Sigmoid colon (tissue), 7 donors: ENCODE measurements around the gene NRXN3. TPM values are rescaled to one million over a fixed set of nuclear protein-coding genes. Genes with fewer than 3 reads are reported as not detected.
A peak's percentile ranks its signal among the peaks of the same experiment; 100 is the strongest.

Source experiments
- DNase-seq: peaks from one replicate; pipeline ENCODE4 v3.0.0-alpha.2; 2019
- H3K27ac ChIP-seq, 4 donors: fragments of 200-600 bp; sonication (generic); one replicate each; pipeline ENCODE4 v1.5.1; 2016 to 2019; ENCODE audit warnings: mild to moderate bottlenecking in 1 of 4
- H3K27me3 ChIP-seq, 3 donors: fragments of 200-600 bp; sonication (generic); one replicate each; pipeline ENCODE4 v1.5.1; 2019; ENCODE audit warnings: mild to moderate bottlenecking in 1 of 3
- H3K36me3 ChIP-seq, 4 donors: fragments of 200-600 bp; sonication (generic); one replicate each; pipeline ENCODE4 v1.5.1; 2016 to 2019
- H3K4me1 ChIP-seq, 4 donors: fragments of 200-600 bp; sonication (generic); one replicate each; pipeline ENCODE4 v1.5.1; 2017 to 2019
- H3K4me3 ChIP-seq, 4 donors: fragments of 200-600 bp; sonication (generic); one replicate each; pipeline ENCODE4 v1.5.1; 2017 to 2019; ENCODE audit warnings: mild to moderate bottlenecking in 2 of 4, moderate library complexity in 1 of 4
- H3K9me3 ChIP-seq, 4 donors: fragments of 200-600 bp in 3 of 4; sonication (generic) in 3 of 4; one replicate each; pipeline versions ENCODE4 v1.5.1 to v1.6.1; 2013 to 2019
- EP300 ChIP-seq, 4 donors: sonication (generic); formaldehyde crosslinking; IDR thresholded peaks; one replicate each; pipeline ENCODE4 v1.6.1; 2017; ENCODE audit warnings: antibody characterized with exemption in 4 of 4
- POLR2A ChIP-seq, 2 donors: fragments of 450-650 bp; IDR thresholded peaks; one replicate each; pipeline ENCODE4 v1.6.1; 2016; ENCODE audit warnings: antibody characterized with exemption in 2 of 2, mild to moderate bottlenecking in 2 of 2, moderate library complexity in 2 of 2
- POLR2AphosphoS5 ChIP-seq, 4 donors: sonication (generic); formaldehyde crosslinking; IDR thresholded peaks; one replicate each; pipeline ENCODE4 v1.6.1; 2017; ENCODE audit warnings: antibody characterized with exemption in 4 of 4
- WGBS, 2 donors: extraction: QIAGEN DNeasy Blood & Tissue Kit; methylation state at CpG; one replicate each; pipeline ENCODE4 v1.1.7; 2013; 5-methylcytosine and 5-hydroxymethylcytosine counted together
- intact Hi-C: fragments of 100-400 bp; cut with DNase I; formaldehyde crosslinking; loops from one replicate; pipeline ENCODE4 v1.15.1; 2023
- polyA plus RNA-seq, 3 donors: library from polyadenylated mRNA; stranded (reverse); fragments of 200-250 nt; gene quantifications; one replicate each; pipeline ENCODE4 v1.2.3, GENCODE V29; 2013
- total RNA-seq, 4 donors: library from RNA; depleted of rRNA; stranded (reverse); fragments of >200 nt; gene quantifications; one replicate each; pipeline ENCODE4 v1.1.0, GENCODE V29; 2016
- TF ChIP-seq, protein P1 (sequence below), 4 experiments: fragments of 450-650 bp in 3 of 4; fragments of 200-600 bp in 1 of 4; IDR thresholded peaks; one replicate each; pipeline ENCODE4 v1.5.1; 2016 to 2019; ENCODE audit warnings: antibody characterized with exemption in 4 of 4, mild to moderate bottlenecking in 3 of 4, moderate library complexity in 2 of 4
- donor health status: healthy with polysubstance abuse.
- donor health status: Bipolar disorder and iron deficiency.
- donor health status: healthy.

The NRXN3 gene
- total and polyA plus RNA-seq, 7 donors = 0.23 to 46.3 (median 23.2) TPM

DNA sequence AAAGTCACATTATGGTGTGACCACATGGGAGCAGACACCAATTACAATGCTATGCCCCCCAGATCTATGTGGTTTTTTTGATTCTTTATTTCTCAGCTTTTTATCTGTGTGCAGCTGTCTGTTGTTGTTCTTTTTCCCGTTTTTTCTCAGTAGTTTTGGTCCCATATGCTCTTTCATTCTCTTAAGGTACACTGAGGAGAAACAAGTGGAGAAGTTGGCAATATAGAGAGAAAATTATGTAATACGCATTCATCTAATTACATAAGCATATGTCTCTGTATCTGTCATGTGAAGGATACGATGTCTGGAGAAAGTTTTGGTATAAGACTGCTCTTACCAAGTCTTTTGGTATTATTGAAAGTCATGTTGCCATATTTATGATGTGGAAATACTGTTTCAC, 819.0 kb downstream of the NRXN3 start:
- H3K27ac ChIP-seq = no peak overlapping the region
- H3K4me3 ChIP-seq = no peak overlapping the region
- TF ChIP-seq EP300 (IDR thresholded peaks at IDR 0.05) = no peak
- TF ChIP-seq, protein P1, sequence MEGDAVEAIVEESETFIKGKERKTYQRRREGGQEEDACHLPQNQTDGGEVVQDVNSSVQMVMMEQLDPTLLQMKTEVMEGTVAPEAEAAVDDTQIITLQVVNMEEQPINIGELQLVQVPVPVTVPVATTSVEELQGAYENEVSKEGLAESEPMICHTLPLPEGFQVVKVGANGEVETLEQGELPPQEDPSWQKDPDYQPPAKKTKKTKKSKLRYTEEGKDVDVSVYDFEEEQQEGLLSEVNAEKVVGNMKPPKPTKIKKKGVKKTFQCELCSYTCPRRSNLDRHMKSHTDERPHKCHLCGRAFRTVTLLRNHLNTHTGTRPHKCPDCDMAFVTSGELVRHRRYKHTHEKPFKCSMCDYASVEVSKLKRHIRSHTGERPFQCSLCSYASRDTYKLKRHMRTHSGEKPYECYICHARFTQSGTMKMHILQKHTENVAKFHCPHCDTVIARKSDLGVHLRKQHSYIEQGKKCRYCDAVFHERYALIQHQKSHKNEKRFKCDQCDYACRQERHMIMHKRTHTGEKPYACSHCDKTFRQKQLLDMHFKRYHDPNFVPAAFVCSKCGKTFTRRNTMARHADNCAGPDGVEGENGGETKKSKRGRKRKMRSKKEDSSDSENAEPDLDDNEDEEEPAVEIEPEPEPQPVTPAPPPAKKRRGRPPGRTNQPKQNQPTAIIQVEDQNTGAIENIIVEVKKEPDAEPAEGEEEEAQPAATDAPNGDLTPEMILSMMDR (IDR thresholded peaks at IDR 0.05) = no peak
- no peak for TF ChIP-seq POLR2A (IDR thresholded peaks at IDR 0.05)
- no peak for TF ChIP-seq POLR2AphosphoS5 (IDR thresholded peaks at IDR 0.05)
- 70 to 80% methylated on average over 3 of the region's 3 CpGs for WGBS, 2 donors
- H3K4me1 ChIP-seq = no peaks in the 10 kb centered on the region
- H3K9me3 ChIP-seq = no peaks in the 10 kb centered on the region
- H3K36me3 ChIP-seq = no peaks in the 10 kb centered on the region
- intact Hi-C loops = no loop called here
- DNase-seq = no peak
- H3K27me3 ChIP-seq = no peaks in the 10 kb centered on the region

DNA sequence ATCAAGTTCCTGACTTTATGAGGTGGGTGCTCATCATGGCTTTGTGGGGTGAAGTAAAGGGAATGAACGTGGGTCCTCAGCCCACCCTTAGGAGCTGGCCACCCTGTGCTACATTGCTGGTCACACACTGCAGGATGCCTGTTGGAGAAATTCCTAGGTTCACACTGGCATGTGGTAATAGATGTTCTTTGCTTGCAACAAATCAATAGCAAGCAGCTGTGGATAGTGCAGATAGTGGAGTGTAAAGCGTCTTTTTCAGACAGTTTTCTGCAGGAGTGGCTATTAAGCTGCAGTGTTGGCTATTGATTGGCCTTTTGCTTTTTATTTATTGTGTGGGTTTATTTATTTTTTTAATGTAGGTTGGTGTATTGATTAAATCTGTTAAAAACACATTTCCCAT, 822.7 kb downstream of the NRXN3 start:
- no peaks in the 10 kb centered on the region for H3K27me3 ChIP-seq
- no peak overlapping the region for H3K27ac ChIP-seq
- intact Hi-C loops = no loop called here
- peaks cover 0 to 6% (median 5%) of the 10 kb centered on the region in 4 donors for H3K4me1 ChIP-seq
- no peaks in the 10 kb centered on the region for H3K36me3 ChIP-seq
- H3K9me3 ChIP-seq = no peaks in the 10 kb centered on the region
- DNase-seq = no peak
- no peak overlapping the region for H3K4me3 ChIP-seq
- 85 to 92% methylated on average over 2 of the region's 2 CpGs for WGBS, 2 donors
- no peak for TF ChIP-seq EP300 (IDR thresholded peaks at IDR 0.05)
- no peak for TF ChIP-seq POLR2AphosphoS5 (IDR thresholded peaks at IDR 0.05)
- no peak for TF ChIP-seq POLR2A (IDR thresholded peaks at IDR 0.05)
- TF ChIP-seq, protein P1 (IDR thresholded peaks at IDR 0.05) = no peak

DNA sequence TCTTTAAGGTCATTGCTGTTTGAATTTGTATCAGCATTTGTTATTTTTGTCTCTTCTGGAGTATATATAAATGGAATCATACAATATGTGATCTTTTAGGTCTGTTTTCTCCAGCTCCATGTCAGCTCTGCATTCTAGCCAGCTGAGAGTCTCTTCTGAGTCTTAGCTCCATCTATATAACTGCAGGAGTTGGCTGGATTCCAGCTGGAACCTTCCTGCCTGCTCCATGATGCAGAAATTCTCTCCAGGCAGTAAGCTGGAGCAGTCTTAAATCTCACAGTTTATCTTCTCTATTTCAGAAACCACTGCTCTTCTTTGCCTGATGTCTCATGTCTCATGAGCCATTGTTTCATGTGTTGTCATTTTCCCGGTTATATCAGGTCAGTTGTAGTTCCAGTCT, 827.6 kb downstream of the NRXN3 start:
- H3K4me3 ChIP-seq = no peak overlapping the region
- H3K4me1 ChIP-seq = peaks cover 0 to 11% (median 10%) of the 10 kb centered on the region in 4 donors
- TF ChIP-seq POLR2A (IDR thresholded peaks at IDR 0.05) (no peak), POLR2AphosphoS5 (IDR thresholded peaks at IDR 0.05) (peak in 2 of 4 donors; percentile 8 to 34)
- peak; percentile 81 for DNase-seq
- 72 to 80% methylated on average over 1 of the region's 1 CpG for WGBS, 2 donors
- no peaks in the 10 kb centered on the region for H3K36me3 ChIP-seq
- no peaks in the 10 kb centered on the region for H3K9me3 ChIP-seq
- intact Hi-C loops = no loop called here
- peak overlapping the region in 1 of 4 donors; percentile 30 for H3K27ac ChIP-seq
- no peaks in the 10 kb centered on the region for H3K27me3 ChIP-seq

DNA sequence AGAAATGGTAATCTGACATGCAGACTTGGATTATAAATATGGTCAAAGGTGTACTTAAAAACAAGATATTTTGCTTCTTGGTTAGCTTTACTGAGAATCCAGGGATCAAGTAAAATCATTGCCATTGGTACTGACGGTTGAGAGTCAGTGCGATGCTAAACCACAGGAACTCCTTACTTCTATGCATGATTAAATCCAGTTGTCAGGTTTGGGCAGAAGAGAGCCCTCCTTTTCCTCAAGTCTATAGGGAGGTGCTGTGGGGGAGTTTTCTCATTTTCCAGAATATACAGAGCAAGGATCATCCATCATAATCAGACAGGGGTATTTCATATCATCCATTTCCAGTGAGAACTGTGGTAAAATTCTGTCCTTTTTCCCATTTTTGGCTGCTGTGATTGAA, 839.1 kb downstream of the NRXN3 start:
- Histone ChIP-seq H3K4me3 (no peak overlapping the region), H3K9me3 (no peaks in the 10 kb centered on the region), H3K27me3 (no peaks in the 10 kb centered on the region), H3K36me3 (no peaks in the 10 kb centered on the region), H3K4me1 (peaks cover 0 to 16% (median 7%) of the 10 kb centered on the region in 4 donors), H3K27ac (no peak overlapping the region)
- intact Hi-C loops = no loop called here
- DNase-seq = no peak
- TF ChIP-seq POLR2AphosphoS5 (IDR thresholded peaks at IDR 0.05) = no peak
- TF ChIP-seq POLR2A (IDR thresholded peaks at IDR 0.05) = no peak
- TF ChIP-seq EP300 (IDR thresholded peaks at IDR 0.05) = no peak
- TF ChIP-seq, protein P1 (IDR thresholded peaks at IDR 0.05) = no peak
- WGBS, 2 donors = 93 to 95% methylated on average over 2 of the region's 2 CpGs

DNA sequence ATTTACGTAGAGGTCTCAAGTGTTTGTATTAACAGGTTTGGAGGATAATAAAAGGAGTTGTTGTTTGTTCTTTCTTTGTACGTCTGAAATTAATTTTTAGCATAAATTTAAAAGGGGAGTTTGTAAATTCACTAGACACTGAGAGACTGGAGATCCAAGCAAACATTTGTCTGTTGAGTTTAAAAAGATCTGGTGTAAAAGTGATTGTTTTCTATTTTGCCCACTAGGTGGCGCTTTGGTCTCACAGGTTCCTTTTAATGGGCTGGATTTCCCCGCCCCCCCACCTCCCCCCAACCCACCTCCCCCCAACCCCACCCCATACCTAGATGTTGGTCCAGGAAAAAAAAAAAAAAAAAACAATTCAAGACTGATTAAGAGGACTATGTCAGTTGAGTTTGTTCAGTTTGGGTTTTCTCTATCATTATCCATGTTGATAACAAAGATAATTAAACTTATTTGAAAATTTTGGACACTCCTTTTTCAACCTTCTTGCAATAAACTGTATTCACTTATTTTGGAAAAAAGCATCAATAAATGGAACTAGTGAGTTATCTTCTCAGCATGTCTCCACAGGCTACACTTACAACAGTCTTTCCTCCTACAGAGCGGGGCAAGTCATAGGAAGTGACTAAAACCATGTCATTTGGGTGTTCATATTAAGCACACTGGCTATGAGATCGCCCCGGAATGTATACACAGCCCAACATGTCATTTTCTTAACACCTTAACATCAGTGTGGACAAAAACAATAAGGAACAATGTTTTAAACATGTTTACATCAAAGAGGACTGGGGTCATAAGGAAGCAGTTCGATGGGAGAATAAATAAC, 841.1 kb downstream of the NRXN3 start:
- Histone ChIP-seq H3K27ac (peak overlapping the region in 1 of 4 donors; percentile 30), H3K4me3 (no peak overlapping the region), H3K27me3 (no peaks in the 10 kb centered on the region), H3K36me3 (no peaks in the 10 kb centered on the region), H3K9me3 (no peaks in the 10 kb centered on the region), H3K4me1 (peaks cover 0 to 16% (median 8%) of the 10 kb centered on the region in 4 donors)
- WGBS, 2 donors = 26 to 47% methylated on average over 8 of the region's 8 CpGs
- no peak for DNase-seq
- intact Hi-C loops = no loop called here
- no peak for TF ChIP-seq EP300 (IDR thresholded peaks at IDR 0.05)
- TF ChIP-seq, protein P1 (IDR thresholded peaks at IDR 0.05) = peak in 1 of 4 experiments; percentile 59
- TF ChIP-seq POLR2A (IDR thresholded peaks at IDR 0.05) = no peak
- no peak for TF ChIP-seq POLR2AphosphoS5 (IDR thresholded peaks at IDR 0.05)
